HG02798 (cell line): Measurements from ENCODE around the gene NEO1.
"Not testable (repeated sequence)": the region's sequence is repeated elsewhere in the genome, so short reads cannot be mapped to it uniquely, and the experiment has no call there.

Experiments used
- ATAC-seq: cut with Tn5 transposase; IDR thresholded peaks from one replicate; pipeline ENCODE4 v1.9.1; 2021; ENCODE audit warnings: mild to moderate bottlenecking; ENCODE audit not compliant: unreplicated experiment, poor library complexity

NEO1 gene

GRCh38 chr15:73190189-73190601 lies 137.9 kb downstream of the NEO1 start:
- no peak for ATAC-seq

- ATAC-seq: no peak
Observed at GRCh38 chr15:73195166-73195565, 142.9 kb downstream of the NEO1 start.

DNA sequence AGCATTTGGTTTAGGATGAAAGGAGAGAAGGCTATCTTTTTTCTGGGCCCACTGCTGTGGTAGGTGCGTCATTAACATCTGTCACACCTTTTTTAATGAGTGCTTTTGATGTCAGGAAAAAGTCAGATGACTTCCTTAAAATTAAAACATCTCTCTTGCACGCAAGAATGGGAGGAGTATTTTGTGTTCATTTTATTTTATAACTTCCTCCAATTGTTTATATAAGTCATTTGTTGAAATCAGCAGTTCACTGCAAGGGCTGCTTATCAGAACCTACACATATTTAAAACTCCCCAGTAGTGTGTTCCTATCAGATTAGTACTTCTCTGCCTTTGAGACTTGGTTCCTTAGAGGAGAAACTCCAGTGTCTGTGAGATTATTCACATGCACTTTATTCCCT lies 143.8 kb downstream of the NEO1 start:
- no peak for ATAC-seq

DNA sequence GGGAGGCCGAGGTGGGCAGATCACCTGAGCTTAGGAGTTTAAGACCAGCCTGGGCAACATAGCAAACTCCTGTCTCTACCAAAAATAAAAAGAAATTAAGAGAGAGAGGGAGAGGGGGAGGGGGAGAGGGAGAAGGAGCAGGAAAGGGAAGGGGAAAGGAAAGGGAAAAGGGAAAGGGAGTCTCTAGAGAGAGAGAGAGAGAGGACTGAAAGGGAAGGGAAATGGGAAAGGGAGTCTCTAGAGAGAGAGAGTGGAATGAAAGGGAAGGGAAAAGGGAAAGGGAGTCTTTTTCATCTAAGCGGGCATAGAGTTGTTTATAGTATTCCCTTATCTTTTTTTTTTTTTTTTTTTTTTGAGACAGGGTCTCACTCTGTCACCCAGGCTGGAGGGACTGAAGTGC lies 148.1 kb downstream of the NEO1 start:
- no peak for ATAC-seq

DNA sequence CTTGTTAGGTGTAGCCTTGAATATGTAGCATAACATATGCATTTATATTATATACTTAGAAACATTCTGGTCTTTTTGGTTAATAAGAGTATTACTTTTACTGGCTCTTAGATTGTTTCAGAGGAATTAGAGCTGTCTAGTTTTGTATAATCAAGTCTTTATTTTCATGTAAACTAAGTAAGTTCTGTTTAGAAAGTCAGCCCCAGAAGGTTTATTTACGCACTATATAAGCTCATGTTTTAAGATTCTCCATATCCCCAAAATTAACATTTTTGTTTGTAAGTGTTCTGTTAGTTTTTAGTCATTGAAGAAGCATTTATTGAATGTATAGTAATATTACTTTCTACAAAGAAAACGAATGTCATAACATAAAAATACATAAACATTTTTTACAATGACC lies 158.4 kb downstream of the NEO1 start:
- ATAC-seq: no peak

DNA sequence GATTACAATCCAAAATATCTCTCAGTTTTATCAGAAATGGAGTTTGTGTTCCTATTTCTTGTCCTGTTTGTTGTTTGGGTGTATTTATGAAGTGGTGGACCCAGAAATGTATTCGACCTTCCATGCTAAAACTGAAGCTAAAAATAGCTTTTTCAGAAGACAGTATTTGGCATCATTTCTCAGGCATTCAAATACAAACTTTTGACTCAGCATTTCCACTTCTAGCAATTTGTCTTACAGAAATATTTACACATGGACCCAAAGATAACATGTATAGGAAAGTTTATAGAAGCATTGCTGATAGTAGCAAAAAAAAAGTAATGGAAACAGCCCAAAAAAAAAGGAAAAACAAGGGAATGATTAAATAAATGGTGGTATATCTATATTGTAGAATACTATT lies 160.2 kb downstream of the NEO1 start:
- no peak for ATAC-seq

DNA sequence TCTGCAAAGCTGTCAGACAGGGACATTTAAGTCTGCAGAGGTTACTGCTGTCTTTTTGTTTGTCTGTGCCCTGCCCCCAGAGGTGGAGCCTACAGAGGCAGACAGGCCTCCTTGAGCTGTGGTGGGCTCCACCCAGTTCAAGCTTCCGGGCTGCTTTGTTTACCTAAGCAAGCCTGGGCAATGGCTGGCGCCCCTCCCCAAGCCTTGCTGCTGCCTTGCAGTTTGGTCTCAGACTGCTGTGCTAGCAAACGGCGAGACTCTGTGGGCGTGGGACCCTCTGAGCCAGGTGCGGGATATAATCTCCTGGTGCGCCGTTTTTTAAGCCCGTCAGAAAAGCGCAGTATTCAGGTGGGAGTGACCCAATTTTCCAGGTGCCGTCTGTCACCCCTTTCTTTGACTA lies 169.2 kb downstream of the NEO1 start:
- not testable (repeated sequence) for ATAC-seq

- no peak for ATAC-seq
Observed at GRCh38 chr15:73225358-73226015, 173.2 kb downstream of the NEO1 start.

- no peak for ATAC-seq
Observed at GRCh38 chr15:73226093-73226814, 174.0 kb downstream of the NEO1 start.

- ATAC-seq: no peak
Observed at GRCh38 chr15:73227433-73228056, 175.3 kb downstream of the NEO1 start.

GRCh38 chr15:73228128-73228646 lies 175.9 kb downstream of the NEO1 start:
- no peak for ATAC-seq

GRCh38 chr15:73231661-73232419 lies 179.6 kb downstream of the NEO1 start:
- ATAC-seq: no peak

DNA sequence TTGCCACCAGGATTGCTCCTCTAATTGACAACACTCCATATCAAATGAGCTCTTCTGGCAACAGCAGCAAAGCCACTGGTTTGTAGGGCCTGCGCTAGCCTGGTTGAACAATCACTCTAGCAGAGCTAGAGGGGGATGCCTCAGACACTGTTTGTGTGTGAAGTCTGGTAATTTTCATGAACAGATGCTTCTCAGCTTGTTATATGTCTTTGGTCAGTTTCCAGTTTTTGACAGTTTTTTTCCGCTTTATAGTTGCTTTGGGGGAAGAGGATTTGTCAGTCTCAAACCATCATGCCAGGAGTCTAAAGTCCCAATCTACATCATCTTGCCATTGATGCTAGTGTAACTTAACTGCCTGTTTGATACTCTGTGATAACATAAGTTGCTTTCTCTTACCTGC lies 180.5 kb downstream of the NEO1 start:
- no peak for ATAC-seq

DNA sequence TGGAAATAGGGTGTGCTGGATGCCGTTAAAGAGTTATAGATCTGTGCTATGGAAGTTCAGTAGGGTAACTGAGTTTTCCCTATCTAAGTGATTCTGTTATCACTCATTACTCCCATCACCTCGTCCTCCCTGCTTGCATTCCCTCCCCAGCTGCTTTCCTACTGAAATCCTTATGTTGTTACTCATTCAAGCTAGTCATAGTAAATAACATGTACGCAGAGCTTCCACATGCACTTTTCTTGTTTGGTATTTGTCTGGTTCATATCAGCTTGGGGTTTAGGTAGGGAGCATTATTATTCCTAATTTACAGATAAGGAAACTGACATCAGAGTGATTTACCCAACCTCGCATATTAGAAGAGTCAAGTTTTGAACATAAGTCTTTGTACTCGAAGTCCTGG lies 181.4 kb downstream of the NEO1 start:
- ATAC-seq: no peak

- no peak for ATAC-seq
Observed at GRCh38 chr15:73237910-73238309, 185.6 kb downstream of the NEO1 start.

DNA sequence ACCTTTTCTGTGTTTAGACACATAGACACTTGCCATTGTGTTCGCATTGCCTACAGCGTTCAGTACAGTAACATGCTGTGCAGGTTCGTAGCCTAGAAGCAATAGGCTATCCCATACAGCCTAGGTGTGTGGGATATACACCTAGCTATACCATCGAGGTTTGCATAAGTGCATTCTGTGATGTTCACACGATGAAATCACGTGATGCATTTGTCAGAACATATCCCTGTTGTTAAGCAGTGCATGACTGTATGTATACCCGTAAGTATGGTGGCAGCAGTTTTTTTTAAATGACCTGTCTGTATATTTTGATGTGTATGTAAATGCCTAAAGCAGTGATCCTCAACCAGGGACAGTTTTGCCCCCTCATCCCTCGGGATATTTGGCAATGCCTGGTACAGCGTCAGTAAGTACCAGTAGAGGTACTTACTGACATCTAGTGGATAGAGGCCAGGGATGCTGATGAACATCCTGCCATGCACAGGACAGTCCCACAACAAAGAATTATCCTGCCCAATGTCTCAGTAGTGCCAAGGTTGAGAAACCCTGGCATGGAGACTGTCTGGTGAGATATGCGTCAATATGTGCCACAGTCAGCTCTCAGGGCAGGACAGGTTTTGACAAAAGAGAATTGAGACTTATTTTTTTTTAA lies 187.4 kb downstream of the NEO1 start:
- no peak for ATAC-seq

DNA sequence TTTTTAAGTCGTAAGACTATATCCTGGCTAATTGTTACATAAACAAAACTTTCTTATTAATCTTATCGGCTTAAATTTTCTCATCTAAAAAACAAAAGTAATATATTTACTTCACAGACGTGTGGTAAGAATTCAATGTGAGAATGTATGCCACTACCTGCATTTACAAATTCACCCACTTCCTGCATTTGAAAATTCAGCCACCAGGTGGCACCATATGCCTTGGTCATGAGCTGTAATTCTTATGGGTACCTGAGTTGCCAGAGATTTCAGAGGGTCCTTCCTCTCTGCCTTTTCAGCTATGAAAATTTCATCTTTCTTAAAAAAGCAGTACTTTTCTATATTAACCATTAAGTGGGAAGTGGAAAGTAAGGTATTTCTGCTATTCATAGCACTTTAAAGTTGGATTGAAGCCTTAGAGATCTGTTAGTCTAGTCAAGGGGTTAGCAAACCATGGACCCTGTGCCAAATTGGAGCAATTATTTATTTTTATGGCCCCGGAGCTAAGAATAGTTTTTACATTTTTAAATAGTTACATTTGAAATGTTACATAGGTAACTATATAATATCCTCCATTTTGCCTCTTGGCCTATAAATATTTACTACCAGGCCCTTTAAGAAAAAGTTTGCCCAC lies 188.7 kb downstream of the NEO1 start:
- no peak for ATAC-seq

DNA sequence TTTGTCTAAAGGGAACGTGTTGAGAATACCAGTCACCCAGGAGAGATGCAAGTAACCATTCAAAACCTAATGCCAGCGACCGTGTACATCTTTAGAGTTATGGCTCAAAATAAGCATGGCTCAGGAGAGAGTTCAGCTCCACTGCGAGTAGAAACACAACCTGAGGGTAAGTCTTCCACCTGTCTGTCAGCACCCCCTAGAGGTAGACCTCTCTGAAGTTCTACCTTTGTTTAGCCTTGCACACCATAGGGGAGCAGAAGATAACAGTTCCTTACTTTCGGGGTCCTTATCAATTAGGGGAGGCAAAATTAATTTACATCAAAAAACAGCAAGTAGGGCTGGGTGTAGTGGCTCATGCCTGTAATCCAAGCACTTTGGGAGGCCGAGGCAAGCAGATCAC lies 192.1 kb downstream of the NEO1 start:
- no peak for ATAC-seq

DNA sequence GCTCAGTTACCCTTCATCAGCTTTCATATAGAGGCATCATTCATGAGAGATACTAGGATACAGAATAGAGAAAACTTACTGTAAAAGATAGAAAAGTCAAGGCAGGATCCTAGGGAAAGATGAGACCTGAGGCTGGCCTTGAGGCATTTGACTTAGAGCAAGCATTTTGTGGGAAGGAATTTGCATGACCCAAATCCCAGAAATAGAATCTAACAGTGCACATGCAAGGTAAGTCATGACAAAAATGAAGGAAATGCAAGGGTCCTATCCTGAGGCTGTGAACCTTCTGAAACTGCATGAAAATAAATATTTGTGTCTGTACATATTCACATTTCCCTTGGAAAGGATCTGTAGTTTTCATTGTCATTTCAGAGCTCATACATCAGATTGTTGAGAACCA lies 194.2 kb downstream of the NEO1 start:
- no peak for ATAC-seq

DNA sequence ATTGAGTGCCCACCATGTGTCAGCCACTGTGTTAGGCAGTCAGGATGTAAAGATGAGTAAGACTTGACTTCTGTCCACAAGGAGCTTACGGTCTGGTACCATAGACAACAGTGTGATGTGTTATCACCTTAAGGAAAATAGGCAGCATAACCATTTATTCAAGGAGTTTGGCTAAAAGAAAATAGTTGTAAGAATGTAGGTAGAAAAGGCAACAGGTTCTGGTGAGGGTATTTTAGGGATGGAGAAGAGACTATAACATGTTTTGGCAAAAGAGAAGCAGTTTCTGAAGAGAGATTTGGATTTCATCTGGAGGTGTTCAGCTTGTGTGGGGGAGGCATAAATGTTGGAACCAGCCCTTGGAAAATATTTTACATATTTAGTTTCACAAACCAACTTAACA lies 194.6 kb downstream of the NEO1 start:
- no peak for ATAC-seq
